GM13977 (cell line): ENCODE results near the gene CFAP20DC.

Experiments
- DNase-seq: peaks from one replicate; pipeline ENCODE4 v3.0.0; 2012; ENCODE audit warnings: low spot score
- in situ Hi-C: fragments of 300-500 bp; cut with MboI; formaldehyde crosslinking; loops from one replicate; pipeline ENCODE4 v1.12.0; 2022; ENCODE audit warnings: low sequenced_read_pairs, low pct_unique_long_range_greater_than_20kb, mixed read lengths, inconsistent platforms; ENCODE audit not compliant: unreplicated experiment
- TF ChIP-seq, protein P1 (sequence below): IDR thresholded peaks from 2 replicates; pipeline ENCODE4 v1.5.1; 2012; ENCODE audit warnings: mild to moderate bottlenecking, control low read depth; ENCODE audit not compliant: insufficient read depth; ENCODE audit errors: extremely low read depth, missing control alignments

Gene CFAP20DC

DNA sequence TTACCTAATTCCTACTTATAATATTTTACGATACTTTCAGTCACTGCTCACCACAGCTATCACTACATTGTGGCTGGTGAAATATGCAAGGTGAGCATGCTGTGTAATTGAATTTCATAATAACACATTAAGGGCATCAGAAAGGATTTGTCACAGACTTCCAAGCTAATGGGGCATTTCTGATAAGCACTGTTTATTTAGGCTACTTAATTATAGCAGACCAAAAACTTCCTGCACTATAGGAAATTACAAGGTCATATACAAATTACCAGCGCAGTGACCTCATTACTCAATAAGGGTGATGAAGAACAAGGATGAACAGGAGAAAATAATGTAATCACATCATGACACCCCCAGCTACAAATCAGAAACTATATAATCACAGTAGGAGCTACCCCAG, 294.7 kb downstream of the CFAP20DC start:
- TF ChIP-seq, protein P1, sequence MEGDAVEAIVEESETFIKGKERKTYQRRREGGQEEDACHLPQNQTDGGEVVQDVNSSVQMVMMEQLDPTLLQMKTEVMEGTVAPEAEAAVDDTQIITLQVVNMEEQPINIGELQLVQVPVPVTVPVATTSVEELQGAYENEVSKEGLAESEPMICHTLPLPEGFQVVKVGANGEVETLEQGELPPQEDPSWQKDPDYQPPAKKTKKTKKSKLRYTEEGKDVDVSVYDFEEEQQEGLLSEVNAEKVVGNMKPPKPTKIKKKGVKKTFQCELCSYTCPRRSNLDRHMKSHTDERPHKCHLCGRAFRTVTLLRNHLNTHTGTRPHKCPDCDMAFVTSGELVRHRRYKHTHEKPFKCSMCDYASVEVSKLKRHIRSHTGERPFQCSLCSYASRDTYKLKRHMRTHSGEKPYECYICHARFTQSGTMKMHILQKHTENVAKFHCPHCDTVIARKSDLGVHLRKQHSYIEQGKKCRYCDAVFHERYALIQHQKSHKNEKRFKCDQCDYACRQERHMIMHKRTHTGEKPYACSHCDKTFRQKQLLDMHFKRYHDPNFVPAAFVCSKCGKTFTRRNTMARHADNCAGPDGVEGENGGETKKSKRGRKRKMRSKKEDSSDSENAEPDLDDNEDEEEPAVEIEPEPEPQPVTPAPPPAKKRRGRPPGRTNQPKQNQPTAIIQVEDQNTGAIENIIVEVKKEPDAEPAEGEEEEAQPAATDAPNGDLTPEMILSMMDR: no peak
- in situ Hi-C loops: no loop called here
- DNase-seq: no peak

DNA sequence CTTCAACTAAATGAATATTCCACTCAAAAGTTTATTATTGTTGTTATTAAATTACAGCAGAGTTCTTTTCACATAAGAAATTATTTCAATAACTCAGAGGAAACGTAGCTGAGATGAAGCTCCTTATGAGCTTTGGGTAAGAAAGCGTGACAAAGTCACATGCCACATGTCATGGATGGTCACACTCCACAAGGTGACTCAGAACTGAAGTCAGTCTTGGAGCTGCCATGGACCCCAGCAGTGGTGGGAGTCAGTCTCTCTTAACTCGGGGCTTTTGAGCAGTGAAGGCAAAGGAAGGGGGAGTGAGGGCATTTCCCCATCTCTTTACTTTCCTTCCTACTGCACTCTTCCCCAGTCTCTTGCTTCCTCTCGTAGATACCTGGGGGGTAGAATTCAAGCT, 295.8 kb downstream of the CFAP20DC start:
- DNase-seq: peak; percentile 6
- TF ChIP-seq, protein P1: no peak
- in situ Hi-C loops: no loop called here

DNA sequence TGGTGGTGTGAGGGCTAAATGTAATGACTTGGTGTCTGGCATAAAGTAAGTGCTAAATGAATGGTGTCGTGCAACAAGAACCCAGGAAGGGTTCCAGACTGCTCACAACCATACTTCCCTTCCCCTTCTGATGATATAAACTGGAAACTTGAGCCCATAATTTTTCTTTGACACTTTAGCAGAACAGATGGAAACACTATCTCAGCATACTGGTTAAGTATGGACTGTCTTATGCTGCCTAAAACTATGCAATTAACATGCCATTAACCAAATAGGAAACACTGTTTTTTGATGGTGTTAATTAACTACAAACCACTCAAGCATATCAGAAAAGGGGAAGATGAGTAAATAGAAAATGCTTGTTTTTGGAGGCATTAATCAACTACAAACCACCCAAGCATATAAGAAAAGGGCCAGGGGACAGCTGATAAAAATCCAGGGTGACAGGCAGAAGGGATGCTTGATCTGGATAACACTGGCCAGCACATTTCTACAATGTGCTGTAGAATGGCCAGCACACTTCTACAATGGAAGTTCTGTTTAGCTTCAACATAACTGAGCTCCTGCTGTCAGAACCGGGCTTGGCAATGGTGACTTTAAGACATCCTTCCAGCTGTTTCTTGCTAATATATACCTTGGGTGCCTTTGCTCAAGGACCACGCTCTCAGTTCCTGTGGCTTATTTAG, 297.8 kb downstream of the CFAP20DC start:
- no peak for DNase-seq
- TF ChIP-seq, protein P1: no peak
- in situ Hi-C loops: no loop called here

DNA sequence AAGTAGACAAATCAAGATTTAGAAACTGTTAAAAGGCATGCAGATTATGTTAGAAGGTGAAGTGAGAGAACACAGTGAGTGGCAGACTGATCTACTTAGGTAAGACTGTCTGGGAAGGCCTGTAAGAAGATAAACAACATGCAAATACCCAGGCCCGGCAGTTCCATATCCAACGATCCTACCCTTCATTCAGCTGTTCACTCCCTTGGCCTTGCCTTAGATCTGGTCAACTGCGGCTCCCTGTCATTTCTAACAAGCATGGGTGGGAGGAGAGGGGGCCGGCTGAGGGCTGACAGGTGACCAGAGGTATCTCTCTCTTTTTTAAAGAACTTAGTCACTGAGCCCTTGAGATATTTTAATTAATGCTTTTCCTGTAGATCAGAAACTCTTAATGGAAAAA, 298.6 kb downstream of the CFAP20DC start:
- in situ Hi-C loops: no loop called here
- no peak for DNase-seq
- TF ChIP-seq, protein P1: no peak

DNA sequence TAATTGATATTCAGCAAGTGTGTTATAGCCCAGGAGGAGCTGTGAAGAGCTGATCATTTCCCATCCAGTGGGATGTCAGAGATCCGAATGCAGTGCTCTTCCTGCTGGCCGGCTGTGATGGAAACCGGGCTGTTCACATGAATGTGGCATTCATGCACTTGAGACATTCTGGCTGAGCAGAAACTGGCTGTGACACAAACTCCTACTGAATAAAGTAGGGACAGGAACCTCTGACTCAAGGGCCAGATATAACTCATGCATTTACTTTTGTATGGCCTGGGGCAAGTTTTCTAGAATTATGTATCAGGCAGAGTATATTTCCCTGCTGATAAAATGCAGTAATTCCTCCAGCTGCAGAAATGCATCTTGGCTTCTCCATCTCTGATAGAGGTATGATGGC, 299.9 kb downstream of the CFAP20DC start:
- TF ChIP-seq, protein P1: no peak
- in situ Hi-C loops: no loop called here
- DNase-seq: no peak

DNA sequence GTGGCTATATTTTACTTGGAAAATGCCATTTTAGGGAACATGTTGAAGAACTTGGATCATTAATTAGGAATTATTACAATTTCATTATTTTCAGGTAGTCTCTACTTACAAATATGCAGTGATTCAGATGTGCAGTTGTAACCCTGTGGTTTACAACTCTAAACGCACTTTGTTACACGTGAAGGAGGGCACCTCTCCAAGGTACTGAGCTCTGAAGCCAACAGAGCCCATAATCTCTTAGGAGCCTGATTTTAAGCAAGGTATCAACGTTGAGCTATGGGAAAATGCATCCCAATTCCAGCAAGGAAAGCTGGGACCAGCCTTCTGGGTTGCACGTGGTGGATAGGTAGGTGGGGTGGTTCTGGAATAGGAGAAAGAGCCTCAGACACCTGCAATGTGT, 301.8 kb downstream of the CFAP20DC start:
- no peak for DNase-seq
- TF ChIP-seq, protein P1: no peak
- in situ Hi-C loops: no loop called here
